ENCODE measurements around the gene PCED1A.
A peak's percentile ranks its signal among the peaks of the same experiment; 100 is the strongest.

PCED1A gene

GRCh38 chr20:2866236-2866635 lies 25.8 kb upstream of the PCED1A start:
- H3K9me3 ChIP-seq (ENCODE audit: control extremely low read depth in 1 of 5, control insufficient read depth in 4 of 5, insufficient read depth in 2 of 5, low read depth in 1 of 5, low read length in 4 of 5) = no peaks in the 10 kb centered on the region
- ChIA-PET POLR2A (no interaction called here), CTCF (interaction anchor here (0.7 to 3.9 kb wide), 9 partner anchors 11 to 134 kb away, joined by 3 to 18 read pairs (median 4); no protein-coding TSS in a partner anchor)
- DNase-seq = no peak
- H3K27me3 ChIP-seq (replicated peaks in 2 of 5; ENCODE audit: control insufficient read depth in 4 of 5, insufficient read depth in 5 of 5, low read length in 4 of 5) = no peaks in the 10 kb centered on the region
- H3K27ac ChIP-seq (ENCODE audit: insufficient read depth in 1 of 2, low read depth in 1 of 2, low read length in 2 of 2, poor library complexity in 1 of 2, severe bottlenecking in 2 of 2) = no peak overlapping the region
- H3K4me3 ChIP-seq (ENCODE audit: control insufficient read depth in 1 of 7, extremely low read depth in 1 of 7, insufficient read depth in 4 of 7, low read depth in 2 of 7, low read length in 6 of 7) = no peak overlapping the region
- peaks cover 0 to 48% (median 30%) of the 10 kb centered on the region in 4 experiments for H3K36me3 ChIP-seq (ENCODE audit: control insufficient read depth in 4 of 4, insufficient read depth in 4 of 4, low read length in 3 of 4)
- WGBS (ENCODE audit: insufficient coverage) = 97% methylated on average over 8 of the region's 11 CpGs
- H3K4me1 ChIP-seq (ENCODE audit: control extremely low read depth in 1 of 4, control insufficient read depth in 4 of 4, insufficient read depth in 4 of 4, low read length in 3 of 4) = peaks cover 2 to 41% (median 36%) of the 10 kb centered on the region in 4 experiments

GRCh38 chr20:2865630-2866029 lies 25.2 kb upstream of the PCED1A start:
- CTCF ChIA-PET = interaction anchor here (1.0 to 3.9 kb wide), 16 partner anchors 10 to 178 kb away, joined by 3 to 18 read pairs (median 4); no protein-coding TSS in a partner anchor
- H3K9me3 ChIP-seq (ENCODE audit: control extremely low read depth in 1 of 5, control insufficient read depth in 4 of 5, insufficient read depth in 2 of 5, low read depth in 1 of 5, low read length in 4 of 5) = no peaks in the 10 kb centered on the region
- H3K27me3 ChIP-seq (replicated peaks in 2 of 5; ENCODE audit: control insufficient read depth in 4 of 5, insufficient read depth in 5 of 5, low read length in 4 of 5) = no peaks in the 10 kb centered on the region
- POLR2A ChIA-PET = no interaction called here
- DNase-seq = peak in 2 of 3 donors; percentile 28 to 50
- no peak overlapping the region for H3K4me3 ChIP-seq (ENCODE audit: control insufficient read depth in 1 of 7, extremely low read depth in 1 of 7, insufficient read depth in 4 of 7, low read depth in 2 of 7, low read length in 6 of 7)
- H3K36me3 ChIP-seq (ENCODE audit: control insufficient read depth in 4 of 4, insufficient read depth in 4 of 4, low read length in 3 of 4) = peaks cover 3 to 54% (median 33%) of the 10 kb centered on the region in 4 experiments
- H3K4me1 ChIP-seq (ENCODE audit: control extremely low read depth in 1 of 4, control insufficient read depth in 4 of 4, insufficient read depth in 4 of 4, low read length in 3 of 4) = peaks cover 2 to 35% (median 30%) of the 10 kb centered on the region in 4 experiments
- no peak overlapping the region for H3K27ac ChIP-seq (ENCODE audit: insufficient read depth in 1 of 2, low read depth in 1 of 2, low read length in 2 of 2, poor library complexity in 1 of 2, severe bottlenecking in 2 of 2)
- 64% methylated on average over 3 of the region's 3 CpGs for WGBS (ENCODE audit: insufficient coverage)

DNA sequence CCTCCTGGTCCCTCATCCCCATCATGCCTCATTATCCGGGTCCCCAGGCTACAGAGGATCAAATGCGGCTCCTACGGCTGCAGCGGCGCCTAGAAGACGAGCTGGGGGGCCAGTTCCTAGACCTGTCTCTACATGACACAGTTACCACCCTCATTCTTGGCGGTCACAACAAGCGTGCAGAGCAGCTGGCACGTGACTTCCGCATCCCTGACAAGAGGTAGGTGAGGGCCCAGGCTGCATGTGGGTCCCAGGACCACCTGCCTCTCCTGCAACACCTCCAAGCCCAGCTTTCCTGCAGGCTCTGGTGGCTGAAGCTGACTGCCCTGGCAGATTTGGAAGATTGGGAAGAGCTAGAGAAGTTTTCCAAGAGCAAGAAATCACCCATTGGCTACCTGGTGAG lies 24.6 kb upstream of the PCED1A start:
- H3K27me3 ChIP-seq (replicated peaks in 2 of 5; ENCODE audit: control insufficient read depth in 4 of 5, insufficient read depth in 5 of 5, low read length in 4 of 5) = no peaks in the 10 kb centered on the region
- H3K9me3 ChIP-seq (ENCODE audit: control extremely low read depth in 1 of 5, control insufficient read depth in 4 of 5, insufficient read depth in 2 of 5, low read depth in 1 of 5, low read length in 4 of 5) = no peaks in the 10 kb centered on the region
- POLR2A ChIA-PET = interaction anchor here (0.6 kb wide), 1 partner anchor 75 kb away, joined by 4 read pairs; no protein-coding TSS in a partner anchor
- CTCF ChIA-PET = interaction anchor here (0.8 to 3.9 kb wide), 15 partner anchors 10 to 178 kb away, joined by 3 to 18 read pairs (median 3); no protein-coding TSS in a partner anchor
- H3K4me1 ChIP-seq (ENCODE audit: control extremely low read depth in 1 of 4, control insufficient read depth in 4 of 4, insufficient read depth in 4 of 4, low read length in 3 of 4) = peaks cover 0 to 30% (median 25%) of the 10 kb centered on the region in 4 experiments
- no peak overlapping the region for H3K4me3 ChIP-seq (ENCODE audit: control insufficient read depth in 1 of 7, extremely low read depth in 1 of 7, insufficient read depth in 4 of 7, low read depth in 2 of 7, low read length in 6 of 7)
- DNase-seq = no peak
- H3K36me3 ChIP-seq (ENCODE audit: control insufficient read depth in 4 of 4, insufficient read depth in 4 of 4, low read length in 3 of 4) = peaks cover 3 to 59% (median 36%) of the 10 kb centered on the region in 4 experiments
- H3K27ac ChIP-seq (ENCODE audit: insufficient read depth in 1 of 2, low read depth in 1 of 2, low read length in 2 of 2, poor library complexity in 1 of 2, severe bottlenecking in 2 of 2) = no peak overlapping the region
- 98% methylated on average over 9 of the region's 10 CpGs for WGBS (ENCODE audit: insufficient coverage)

DNA sequence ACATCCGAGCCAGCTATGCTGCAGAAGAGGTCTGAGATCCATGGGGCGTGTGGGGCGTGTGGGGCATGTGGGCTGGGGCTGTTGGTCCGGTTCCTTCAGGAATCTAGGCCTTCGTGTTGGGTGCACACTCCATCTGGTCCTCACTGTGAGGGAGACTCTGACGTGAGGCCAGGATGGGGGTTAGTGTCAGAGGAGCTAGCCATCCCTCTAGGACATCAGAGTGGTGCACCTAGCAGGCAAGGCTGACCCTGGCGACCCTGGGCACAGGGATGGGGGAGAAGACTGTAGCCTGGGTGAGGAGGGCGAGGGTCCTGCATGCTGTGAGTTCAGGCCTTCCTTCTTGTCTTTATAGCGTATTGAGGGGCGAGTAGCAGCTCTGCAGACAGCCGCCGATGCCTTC lies 24.2 kb upstream of the PCED1A start:
- POLR2A ChIA-PET = interaction anchor here (0.6 kb wide), 1 partner anchor 74 kb away, joined by 4 read pairs; no protein-coding TSS in a partner anchor
- H3K4me1 ChIP-seq (ENCODE audit: control extremely low read depth in 1 of 4, control insufficient read depth in 4 of 4, insufficient read depth in 4 of 4, low read length in 3 of 4) = peaks cover 0 to 31% (median 25%) of the 10 kb centered on the region in 4 experiments
- no peak for DNase-seq
- no peak overlapping the region for H3K4me3 ChIP-seq (ENCODE audit: control insufficient read depth in 1 of 7, extremely low read depth in 1 of 7, insufficient read depth in 4 of 7, low read depth in 2 of 7, low read length in 6 of 7)
- H3K27ac ChIP-seq (ENCODE audit: insufficient read depth in 1 of 2, low read depth in 1 of 2, low read length in 2 of 2, poor library complexity in 1 of 2, severe bottlenecking in 2 of 2) = no peak overlapping the region
- no peaks in the 10 kb centered on the region for H3K27me3 ChIP-seq (replicated peaks in 2 of 5; ENCODE audit: control insufficient read depth in 4 of 5, insufficient read depth in 5 of 5, low read length in 4 of 5)
- CTCF ChIA-PET = interaction anchor here (0.8 to 3.9 kb wide), 13 partner anchors 11 to 176 kb away, joined by 3 to 18 read pairs (median 3); no protein-coding TSS in a partner anchor
- WGBS (ENCODE audit: insufficient coverage) = 99% methylated on average over 11 of the region's 12 CpGs
- H3K9me3 ChIP-seq (ENCODE audit: control extremely low read depth in 1 of 5, control insufficient read depth in 4 of 5, insufficient read depth in 2 of 5, low read depth in 1 of 5, low read length in 4 of 5) = no peaks in the 10 kb centered on the region
- peaks cover 3 to 62% (median 36%) of the 10 kb centered on the region in 4 experiments for H3K36me3 ChIP-seq (ENCODE audit: control insufficient read depth in 4 of 4, insufficient read depth in 4 of 4, low read length in 3 of 4)

GRCh38 chr20:2859330-2860121 lies 19.1 kb upstream of the PCED1A start:
- peaks cover 3 to 44% (median 25%) of the 10 kb centered on the region in 4 experiments for H3K36me3 ChIP-seq (ENCODE audit: control insufficient read depth in 4 of 4, insufficient read depth in 4 of 4, low read length in 3 of 4)
- H3K27ac ChIP-seq (ENCODE audit: insufficient read depth in 1 of 2, low read depth in 1 of 2, low read length in 2 of 2, poor library complexity in 1 of 2, severe bottlenecking in 2 of 2) = no peak overlapping the region
- ChIA-PET POLR2A (interaction anchor here (0.6 to 1.0 kb wide), 2 partner anchors 36 to 207 kb away, joined by 3 read pairs; partner anchors contain the start of gene NOP56), CTCF (interaction anchor here (1.1 to 2.0 kb wide), 6 partner anchors 55 to 172 kb away, joined by 3 to 4 read pairs (median 3); no protein-coding TSS in a partner anchor)
- no peak overlapping the region for H3K4me3 ChIP-seq (ENCODE audit: control insufficient read depth in 1 of 7, extremely low read depth in 1 of 7, insufficient read depth in 4 of 7, low read depth in 2 of 7, low read length in 6 of 7)
- 97% methylated on average over 4 of the region's 4 CpGs for WGBS (ENCODE audit: insufficient coverage)
- H3K27me3 ChIP-seq (replicated peaks in 2 of 5; ENCODE audit: control insufficient read depth in 4 of 5, insufficient read depth in 5 of 5, low read length in 4 of 5) = no peaks in the 10 kb centered on the region
- peaks cover 0 to 10% (median 0%) of the 10 kb centered on the region in 4 experiments for H3K4me1 ChIP-seq (ENCODE audit: control extremely low read depth in 1 of 4, control insufficient read depth in 4 of 4, insufficient read depth in 4 of 4, low read length in 3 of 4)
- H3K9me3 ChIP-seq (ENCODE audit: control extremely low read depth in 1 of 5, control insufficient read depth in 4 of 5, insufficient read depth in 2 of 5, low read depth in 1 of 5, low read length in 4 of 5) = no peaks in the 10 kb centered on the region
- DNase-seq = no peak

DNA sequence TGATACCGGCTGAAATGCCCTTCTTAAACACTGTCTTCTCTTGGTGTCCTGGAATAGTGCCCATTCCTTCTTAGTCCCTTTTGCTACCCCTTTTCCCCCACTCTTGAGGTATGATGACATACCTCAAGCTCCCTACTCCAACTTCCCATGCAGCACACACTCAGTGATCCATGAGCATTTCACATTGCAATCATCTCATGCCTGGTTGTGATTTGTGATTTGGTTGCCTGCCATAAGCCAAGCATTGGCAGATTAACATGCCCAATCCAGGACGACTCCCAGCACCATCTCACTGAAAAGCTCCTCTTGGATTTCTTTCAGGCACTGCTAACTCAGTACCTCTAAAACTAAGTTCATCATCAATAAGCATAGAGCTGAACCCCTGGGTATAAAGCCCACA lies 18.1 kb upstream of the PCED1A start:
- no peaks in the 10 kb centered on the region for H3K27me3 ChIP-seq (replicated peaks in 2 of 5; ENCODE audit: control insufficient read depth in 4 of 5, insufficient read depth in 5 of 5, low read length in 4 of 5)
- 100% methylated on average over 2 of the region's 2 CpGs for WGBS (ENCODE audit: insufficient coverage)
- no peaks in the 10 kb centered on the region for H3K9me3 ChIP-seq (ENCODE audit: control extremely low read depth in 1 of 5, control insufficient read depth in 4 of 5, insufficient read depth in 2 of 5, low read depth in 1 of 5, low read length in 4 of 5)
- no peak overlapping the region for H3K27ac ChIP-seq (ENCODE audit: insufficient read depth in 1 of 2, low read depth in 1 of 2, low read length in 2 of 2, poor library complexity in 1 of 2, severe bottlenecking in 2 of 2)
- ChIA-PET POLR2A (no interaction called here), CTCF (interaction anchor here (1.2 to 1.7 kb wide), 4 partner anchors 103 to 171 kb away, joined by 3 to 4 read pairs (median 3); no protein-coding TSS in a partner anchor)
- no peak overlapping the region for H3K4me3 ChIP-seq (ENCODE audit: control insufficient read depth in 1 of 7, extremely low read depth in 1 of 7, insufficient read depth in 4 of 7, low read depth in 2 of 7, low read length in 6 of 7)
- DNase-seq = no peak
- H3K4me1 ChIP-seq (ENCODE audit: control extremely low read depth in 1 of 4, control insufficient read depth in 4 of 4, insufficient read depth in 4 of 4, low read length in 3 of 4) = peaks cover 0 to 10% (median 0%) of the 10 kb centered on the region in 4 experiments
- H3K36me3 ChIP-seq (ENCODE audit: control insufficient read depth in 4 of 4, insufficient read depth in 4 of 4, low read length in 3 of 4) = peaks cover 3 to 36% (median 21%) of the 10 kb centered on the region in 4 experiments
